NCI-H1092 (cell line): ENCODE measurements around the gene DUSP22.
"Not testable (repeated sequence)": the region's sequence is repeated elsewhere in the genome, so short reads cannot be mapped to it uniquely, and the experiment has no call there.

Experiments
- DNase-seq: peaks from one replicate; lab custom pipeline; 2025; lab: John Stamatoyannopoulos, UW

Gene DUSP22

GRCh38 chr6:323730-324088, 31.4 kb downstream of the DUSP22 start:
- no peak for DNase-seq

- DNase-seq = no peak
These were observed 31.9 kb downstream of the DUSP22 start for GRCh38 chr6:324116-324728.

- DNase-seq = no peak
These were observed 32.4 kb downstream of the DUSP22 start for GRCh38 chr6:324729-325125.

GRCh38 chr6:325161-325860, 33.0 kb downstream of the DUSP22 start:
- not testable (repeated sequence) for DNase-seq

GRCh38 chr6:326066-326465, 33.8 kb downstream of the DUSP22 start:
- not testable (repeated sequence) for DNase-seq

GRCh38 chr6:326896-327537, 34.7 kb downstream of the DUSP22 start:
- DNase-seq = no peak

- no peak for DNase-seq
These were observed 35.3 kb downstream of the DUSP22 start for GRCh38 chr6:327538-328116.

GRCh38 chr6:328136-328670, 35.9 kb downstream of the DUSP22 start:
- no peak for DNase-seq

- DNase-seq = no peak
These were observed 36.6 kb downstream of the DUSP22 start for GRCh38 chr6:328924-329323.

- no peak for DNase-seq
These were observed 37.8 kb downstream of the DUSP22 start for GRCh38 chr6:329888-330691.

- no peak for DNase-seq
These were observed 38.7 kb downstream of the DUSP22 start for GRCh38 chr6:330948-331347.

GRCh38 chr6:331622-332521, 39.6 kb downstream of the DUSP22 start:
- no peak for DNase-seq

GRCh38 chr6:332671-333070, 40.4 kb downstream of the DUSP22 start:
- no peak for DNase-seq

GRCh38 chr6:333379-334002, 41.2 kb downstream of the DUSP22 start:
- no peak for DNase-seq

- DNase-seq = no peak
These were observed 42.5 kb downstream of the DUSP22 start for GRCh38 chr6:334536-335510.

GRCh38 chr6:335572-335971, 43.3 kb downstream of the DUSP22 start:
- DNase-seq = no peak

GRCh38 chr6:336159-337114, 44.1 kb downstream of the DUSP22 start:
- DNase-seq = no peak

GRCh38 chr6:337805-338368, 45.6 kb downstream of the DUSP22 start:
- no peak for DNase-seq
